K562 (cell line): Measurements from ENCODE around the gene MID1IP1. TPM values are rescaled to one million over a fixed set of nuclear protein-coding genes. Genes with fewer than 3 reads are reported as not detected.

ENCODE experiments used
- CREB3L1 ChIP-seq: fragments of 450-650 bp; IDR thresholded peaks from 2 replicates; pipeline ENCODE4 v1.6.1; 2014; ENCODE audit warnings: low read depth, mild to moderate bottlenecking, moderate library complexity, borderline replicate concordance
- FOSL1 ChIP-seq: fragments of 200-800 bp; sonication (Bioruptor generic); conservative IDR thresholded peaks from 2 replicates; pipeline ENCODE4 v1.6.1; 2016; ENCODE audit warnings: missing genetic modification characterization, missing compliant biosample characterization
- KDM4B ChIP-seq, 2 experiments: fragments of 450-650 bp in 1 of 2; sonication (generic) in 1 of 2; IDR thresholded peaks; 2 replicates each; pipeline ENCODE4 v1.6.1; 2016 to 2017; ENCODE audit warnings: borderline replicate concordance in 2 of 2, antibody characterized with exemption in 1 of 2, low read depth in 1 of 2, mild to moderate bottlenecking in 1 of 2
- NKRF ChIP-seq: fragments of 450-650 bp; IDR thresholded peaks from 2 replicates; pipeline ENCODE4 v1.6.1; 2016; ENCODE audit warnings: borderline replicate concordance
- RCOR1 ChIP-seq, 2 experiments: IDR thresholded peaks; 2 replicates each; pipeline ENCODE4 v1.6.1; 2012; ENCODE audit warnings: low read depth in 2 of 2, low read length in 2 of 2, borderline replicate concordance in 1 of 2, improper control_type of control experiment in 1 of 2
- SIN3B ChIP-seq: fragments of 450-650 bp; IDR thresholded peaks from 2 replicates; pipeline ENCODE4 v1.6.1; 2017; ENCODE audit warnings: low read depth, mild to moderate bottlenecking, moderate library complexity
- SMAD1 ChIP-seq: fragments of 150-350 bp; IDR thresholded peaks from 2 replicates; pipeline ENCODE4 v1.6.1; 2014; ENCODE audit warnings: low read length, low read depth; ENCODE audit not compliant: partially characterized antibody
- TFE3 ChIP-seq: fragments of 450-650 bp; formaldehyde crosslinking; IDR thresholded peaks from 2 replicates; pipeline ENCODE4 v1.4.0; 2020; ENCODE audit warnings: mild to moderate bottlenecking, mixed read lengths
- ZKSCAN8 ChIP-seq: fragments of 200-800 bp; sonication (Bioruptor generic); IDR thresholded peaks from 2 replicates; pipeline ENCODE4 v1.6.1; 2016; ENCODE audit warnings: missing genetic modification characterization, missing compliant biosample characterization
- ZNF407 ChIP-seq: fragments of 450-650 bp; IDR thresholded peaks from 2 replicates; pipeline ENCODE4 v1.6.1; 2016; ENCODE audit warnings: low read depth
- ZNF445 ChIP-seq: fragments of 250-450 bp; sonication (Bioruptor Pico); IDR thresholded peaks from 2 replicates; pipeline ENCODE4 v1.4.0; 2020; ENCODE audit warnings: low read depth, mild to moderate bottlenecking, moderate library complexity
- polyA plus RNA-seq, 8 experiments: library from polyadenylated mRNA; depleted of rRNA in 4 of 8; stranded (reverse) in 5 of 8; unstranded in 3 of 8; fragments of >200 nt; fragmentation: Nextera tagmentation in 2 of 8; fragmentation: Illumina TruSeq in 1 of 8; extraction: Ambion mirVana in 2 of 8; extraction: Trizol in 1 of 8; gene quantifications; 2 replicates each; pipeline versions ENCODE4 v1.2.1 to v1.2.3, GENCODE V29; 2011 to 2014; ENCODE audit warnings: inconsistent platforms in 1 of 8, missing spikeins in 1 of 8
- total RNA-seq, 7 experiments: library from RNA; depleted of rRNA in 6 of 7; stranded (reverse); fragments of >200 nt in 6 of 7; fragmentation: Illumina TruSeq in 2 of 7; extraction: Trizol in 2 of 7; gene quantifications; 2 replicates each; pipeline versions ENCODE4 v1.2.1 to v1.2.3, GENCODE V29; 2011 to 2021; ENCODE audit warnings: low replicate concordance in 1 of 7

MID1IP1 gene
- total and polyA plus RNA-seq, 9 of the 15 experiments (the other 6 are each of a cell fraction or from before 2014, with no cell fraction given): 0.51 to 102 (median 27.5) TPM

- TF ChIP-seq ZNF407: no peak
- TF ChIP-seq FOSL1: no peak; the same call in 1 of the 2 replicates
- TF ChIP-seq ZNF445: no peak
- no peak for TF ChIP-seq SIN3B
- peak in 1 of 2 experiments; percentile 65; a peak in 1 of 4 replicates for TF ChIP-seq KDM4B (IDR thresholded peaks at IDR 0.05; ENCODE audit: borderline replicate concordance in 2 of 2, low read depth in 1 of 2)
- no peak for TF ChIP-seq TFE3
- no peak for TF ChIP-seq CREB3L1
- TF ChIP-seq SMAD1: peak; percentile 66
- no peak for TF ChIP-seq ZKSCAN8 (CRISPR knock-in tag)
- TF ChIP-seq NKRF: peak; percentile 36; the same call in 1 of the 2 replicates
- TF ChIP-seq RCOR1 (IDR thresholded peaks at IDR 0.05; ENCODE audit: borderline replicate concordance in 1 of 2, low read depth in 2 of 2, low read length in 2 of 2): peak in 1 of 2 experiments; percentile 65; a peak in 2 of 4 replicates
Measured at GRCh38 chrX:38803588-38804431, 2.6 kb downstream of the MID1IP1 start (continued).
